COR-L47 (cell line): ENCODE data around the gene RBM28.

Source experiments
- DNase-seq: peaks from one replicate; lab custom pipeline; 2025; lab: John Stamatoyannopoulos, UW

Gene RBM28, protein sequence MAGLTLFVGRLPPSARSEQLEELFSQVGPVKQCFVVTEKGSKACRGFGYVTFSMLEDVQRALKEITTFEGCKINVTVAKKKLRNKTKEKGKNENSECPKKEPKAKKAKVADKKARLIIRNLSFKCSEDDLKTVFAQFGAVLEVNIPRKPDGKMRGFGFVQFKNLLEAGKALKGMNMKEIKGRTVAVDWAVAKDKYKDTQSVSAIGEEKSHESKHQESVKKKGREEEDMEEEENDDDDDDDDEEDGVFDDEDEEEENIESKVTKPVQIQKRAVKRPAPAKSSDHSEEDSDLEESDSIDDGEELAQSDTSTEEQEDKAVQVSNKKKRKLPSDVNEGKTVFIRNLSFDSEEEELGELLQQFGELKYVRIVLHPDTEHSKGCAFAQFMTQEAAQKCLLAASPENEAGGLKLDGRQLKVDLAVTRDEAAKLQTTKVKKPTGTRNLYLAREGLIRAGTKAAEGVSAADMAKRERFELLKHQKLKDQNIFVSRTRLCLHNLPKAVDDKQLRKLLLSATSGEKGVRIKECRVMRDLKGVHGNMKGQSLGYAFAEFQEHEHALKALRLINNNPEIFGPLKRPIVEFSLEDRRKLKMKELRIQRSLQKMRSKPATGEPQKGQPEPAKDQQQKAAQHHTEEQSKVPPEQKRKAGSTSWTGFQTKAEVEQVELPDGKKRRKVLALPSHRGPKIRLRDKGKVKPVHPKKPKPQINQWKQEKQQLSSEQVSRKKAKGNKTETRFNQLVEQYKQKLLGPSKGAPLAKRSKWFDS

DNA sequence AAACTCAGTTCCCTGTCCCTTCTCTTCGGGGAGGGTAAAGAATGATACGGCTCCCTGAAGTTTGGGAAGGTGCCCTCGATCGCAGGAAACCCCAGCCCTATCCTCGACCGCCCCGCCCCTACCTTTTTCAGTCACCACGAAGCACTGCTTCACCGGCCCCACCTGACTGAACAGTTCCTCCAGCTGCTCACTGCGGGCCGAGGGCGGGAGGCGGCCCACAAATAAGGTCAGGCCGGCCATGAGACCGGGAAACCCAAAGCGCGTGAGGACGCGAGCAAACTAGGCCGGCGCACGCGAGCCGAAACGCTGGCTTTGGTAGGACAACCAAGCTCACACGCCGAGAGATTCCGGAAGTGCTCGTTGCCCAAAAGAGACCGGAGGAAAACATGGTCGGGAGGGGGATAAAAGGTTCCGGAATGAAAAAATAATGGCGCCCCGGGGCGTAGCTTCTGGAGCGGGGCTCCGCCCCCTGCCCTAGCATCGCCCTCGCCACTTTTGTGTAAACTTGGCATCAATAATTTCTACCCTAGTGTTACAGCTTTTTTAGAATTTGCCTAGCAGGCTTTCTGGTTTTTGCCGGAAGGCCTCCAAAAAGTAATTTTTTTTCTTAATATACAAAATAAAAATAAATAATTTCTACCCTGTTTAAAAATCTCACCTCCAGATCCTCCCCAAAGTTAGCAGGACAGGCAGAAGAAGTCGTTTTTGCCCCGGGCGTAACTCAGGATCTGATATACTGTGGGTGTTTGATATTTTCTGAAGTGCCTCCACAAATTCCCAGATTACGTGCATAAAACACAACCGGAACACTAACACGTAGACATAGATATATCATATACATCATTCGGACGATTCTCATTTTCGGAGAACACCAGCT, at the start of gene RBM28:
RBM28 (minus strand) TSS at position 355 of the 877 bp plus-strand sequence; CDS start at position 240, 115 bp downstream.
- DNase-seq = peak; percentile 86

GRCh38 chr7:128392446-128393327, 49.0 kb upstream of the RBM28 start:
- no peak for DNase-seq

DNA sequence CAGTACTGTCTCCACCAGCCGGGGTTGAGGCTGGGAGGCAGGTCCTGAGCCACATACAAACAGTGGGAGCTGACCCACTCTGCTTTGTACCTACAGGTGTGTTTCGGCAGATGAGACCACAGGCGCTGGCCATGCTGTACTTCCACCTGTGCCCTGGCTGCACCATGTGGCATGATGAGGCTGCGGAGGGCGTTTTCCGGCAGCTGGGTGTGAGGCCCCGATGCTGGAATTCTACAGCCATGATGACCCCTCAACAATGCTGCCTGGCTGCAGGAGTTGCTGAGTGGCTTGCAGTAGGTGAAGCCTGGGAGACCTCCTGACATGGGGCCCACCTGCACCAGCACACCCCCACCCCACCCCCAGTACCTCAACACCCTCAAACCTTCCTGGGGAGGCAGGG, 48.1 kb upstream of the RBM28 start:
- DNase-seq = no peak

DNA sequence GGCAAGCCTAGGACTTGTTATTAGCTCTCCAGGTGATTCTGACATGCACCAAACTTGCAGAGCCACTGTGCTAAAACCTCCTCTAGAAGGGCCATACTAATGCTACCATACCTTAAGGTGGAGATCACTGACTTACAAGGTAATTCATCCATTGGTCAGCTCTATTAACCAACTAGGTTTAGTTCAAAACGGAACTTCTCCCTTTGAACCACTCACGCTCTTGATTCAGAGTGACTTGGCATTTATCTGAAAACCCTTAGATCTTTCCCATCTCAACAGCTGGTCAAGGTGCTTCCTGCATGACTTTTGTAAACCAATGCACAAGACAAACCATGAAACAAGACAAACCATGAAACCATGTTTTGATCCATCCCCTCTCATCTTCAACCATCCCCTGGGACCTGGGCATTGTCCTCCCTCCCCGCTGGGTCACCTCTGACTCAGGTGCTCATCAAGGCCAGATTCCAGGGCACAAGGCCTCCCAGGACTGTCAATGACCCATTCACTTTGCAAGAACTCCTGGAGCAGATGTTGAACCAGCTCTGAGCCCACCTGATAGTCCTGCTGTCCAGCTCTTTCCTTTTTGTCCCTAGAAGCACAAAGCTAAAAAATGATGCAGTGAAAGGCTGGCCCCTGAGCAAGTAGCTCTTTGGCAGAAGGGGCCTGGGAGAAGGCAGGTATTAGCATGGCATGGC, 47.3 kb upstream of the RBM28 start:
- no peak for DNase-seq

GRCh38 chr7:128389618-128390329, 46.1 kb upstream of the RBM28 start:
- DNase-seq = no peak

GRCh38 chr7:128389085-128389617, 45.4 kb upstream of the RBM28 start:
- no peak for DNase-seq

- no peak for DNase-seq
Measured at GRCh38 chr7:128388145-128388485, 44.4 kb upstream of the RBM28 start.

GRCh38 chr7:128387216-128388144, 43.8 kb upstream of the RBM28 start:
- DNase-seq = peak; percentile 80

- DNase-seq = no peak
Measured at GRCh38 chr7:128385988-128386925, 42.5 kb upstream of the RBM28 start.

GRCh38 chr7:128384726-128385125, 41.0 kb upstream of the RBM28 start:
- DNase-seq = no peak

- no peak for DNase-seq
Measured at GRCh38 chr7:128383776-128384175, 40.1 kb upstream of the RBM28 start.

- DNase-seq = no peak
Measured at GRCh38 chr7:128381161-128381821, 37.6 kb upstream of the RBM28 start.

DNA sequence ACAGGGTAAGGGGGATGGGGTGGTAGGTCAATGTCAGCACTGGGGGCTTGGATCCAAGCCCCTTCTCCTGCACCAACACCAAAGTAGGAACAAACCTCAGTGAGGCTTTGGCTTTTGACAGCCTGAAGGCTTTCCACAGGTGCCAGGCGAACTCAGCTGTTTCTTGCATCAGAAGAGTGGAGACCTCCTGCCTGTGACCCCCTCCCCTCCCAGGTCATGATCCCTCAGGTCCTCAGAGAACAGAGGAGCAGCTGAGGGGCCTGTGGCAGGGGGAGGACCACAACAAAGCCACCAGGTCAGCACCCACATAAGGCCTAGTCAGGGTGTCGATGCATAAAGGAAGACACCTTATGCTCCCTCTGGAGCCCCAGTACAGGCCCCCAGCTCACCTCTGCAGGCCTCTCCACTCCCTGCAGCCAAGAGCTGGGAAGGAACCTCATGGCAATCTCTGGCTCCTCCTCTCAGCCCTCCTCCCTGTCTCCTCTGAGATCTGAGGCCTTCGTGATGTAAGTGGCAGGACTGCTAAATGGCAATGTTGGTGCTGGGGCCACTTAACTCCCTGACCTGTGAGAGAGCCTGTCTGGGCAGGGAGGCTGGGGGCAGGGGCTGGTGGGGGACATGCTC, 36.9 kb upstream of the RBM28 start:
- no peak for DNase-seq

DNA sequence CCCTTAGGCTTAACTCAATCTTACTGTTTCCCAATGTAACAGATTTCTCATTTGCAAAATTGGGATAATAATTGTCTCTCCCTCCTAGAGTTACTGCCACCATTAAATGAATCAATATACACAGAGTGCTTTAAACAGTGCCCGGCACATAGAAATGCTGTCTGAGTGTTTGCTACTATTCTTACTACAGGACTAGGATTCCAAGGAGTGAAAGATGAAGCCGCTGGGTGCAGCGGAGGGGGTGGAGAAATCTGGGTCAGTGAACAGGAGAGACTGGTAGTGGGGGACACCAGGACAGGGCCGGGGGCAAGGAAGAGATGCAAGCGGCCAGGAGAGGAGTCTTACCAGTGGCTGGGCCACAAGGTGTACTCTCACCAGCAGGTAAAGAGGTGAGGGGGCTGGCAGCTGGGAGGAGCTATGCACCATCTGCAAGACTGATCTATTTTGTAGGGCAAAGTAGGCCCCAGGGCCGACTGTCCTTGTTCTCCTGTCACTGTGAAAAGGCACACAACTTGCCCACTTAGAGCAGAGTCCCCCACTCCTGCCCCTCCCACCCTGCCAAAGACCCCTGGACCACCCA, 36.3 kb upstream of the RBM28 start:
- no peak for DNase-seq

GRCh38 chr7:128378637-128379036, 34.9 kb upstream of the RBM28 start:
- no peak for DNase-seq

- no peak for DNase-seq
Measured at GRCh38 chr7:128376077-128376476, 32.4 kb upstream of the RBM28 start.
